K562 (cell line): ENCODE measurements around the gene CD276. TPM values are rescaled to one million over a fixed set of nuclear protein-coding genes. Genes with fewer than 3 reads are reported as not detected.

Experiments
- ATAC-seq: fragments of 200-7000 bp; cut with Tn5 transposase; 3 replicates; pipeline ENCODE4 v1.9.1; 2020; ENCODE audit warnings: moderate library complexity
- BruUV-seq: library from RNA; stranded (reverse); fragments of 400-500 nt; replicated peaks from 2 replicates; lab custom pipeline; 2021; lab: Mats Ljungman, UMichigan
- CTCF ChIA-PET: fragments of 300-600 bp; formaldehyde crosslinking; extraction: SDS; loops from one replicate; lab custom pipeline; 2021; ENCODE audit warnings: low intra/inter-chr PET ratio; lab: Yijun Ruan, JAX
- POLR2A ChIA-PET: fragments of 300-600, 350-650 bp; sonication (Branson Sonifier 250); formaldehyde crosslinking; extraction: SDS; loops from one replicate; lab custom pipeline; 2021; ENCODE audit warnings: antibody characterized with exemption, inconsistent platforms; lab: Yijun Ruan, JAX
- DNase-seq, 4 experiments: peaks; one replicate each; pipeline versions ENCODE4 v3.0.0 to v3.0.0-alpha.2; 2011 to 2018; ENCODE audit warnings: low spot score in 3 of 4, mixed read lengths in 3 of 4; ENCODE audit errors: extremely low read depth in 1 of 4
- FAIRE-seq: peaks from 2 replicates; lab custom pipeline; 2011; peaks lifted over from hg19 to GRCh38; lab: Jason Lieb, UNC
- H2AFZ ChIP-seq: 2 replicates; pipeline ENCODE4 v1.6.0; 2011; ENCODE audit warnings: low read depth, low read length, control low read depth, inconsistent platforms
- H3K27ac ChIP-seq: fragments of 200-600 bp; 3 replicates; pipeline ENCODE4 v1.8.0; 2011; ENCODE audit warnings: low read depth, mild to moderate bottlenecking, control low read depth, inconsistent platforms, low read length, moderate library complexity, mixed read lengths; ENCODE audit errors: extremely low read depth
- H3K27me3 ChIP-seq, 2 experiments: fragments of 300-600 bp in 1 of 2; 2 replicates in 1 of 2; 3 replicates in 1 of 2; pipeline versions ENCODE4 v1.6.0 to v1.8.0; 2011; ENCODE audit warnings: inconsistent platforms in 2 of 2, low read length in 2 of 2, mild to moderate bottlenecking in 1 of 2, mixed read lengths in 1 of 2, moderate library complexity in 1 of 2; ENCODE audit not compliant: control insufficient read depth in 2 of 2, insufficient read depth in 2 of 2
- H3K36me3 ChIP-seq: fragments of 300-600 bp; 3 replicates; pipeline ENCODE4 v1.8.0; 2011; ENCODE audit warnings: mild to moderate bottlenecking, low read length, inconsistent platforms; ENCODE audit not compliant: control insufficient read depth, insufficient read depth
- H3K4me1 ChIP-seq, 2 experiments: fragments of 200-600 bp in 1 of 2; replicated peaks in 1 of 2; 2 replicates in 1 of 2; 3 replicates in 1 of 2; pipeline versions ENCODE4 v1.5.1 to v1.8.0; 2011; ENCODE audit warnings: inconsistent platforms in 2 of 2, low read length in 2 of 2, mild to moderate bottlenecking in 1 of 2, mixed read lengths in 1 of 2, moderate library complexity in 1 of 2; ENCODE audit not compliant: control insufficient read depth in 2 of 2, insufficient read depth in 2 of 2
- H3K4me2 ChIP-seq: 2 replicates; pipeline ENCODE4 v1.6.1; 2011; ENCODE audit warnings: low read length, control low read depth, inconsistent platforms, mixed read lengths; ENCODE audit not compliant: insufficient read depth
- H3K4me3 ChIP-seq: fragments of 200-600 bp; sonication (generic), shearing (Covaris generic); 2 replicates; pipeline ENCODE4 v1.5.1; 2016; ENCODE audit warnings: control low read depth, inconsistent platforms
- H3K79me2 ChIP-seq: fragments of 200-600 bp; 3 replicates; pipeline ENCODE4 v1.8.0; 2011; ENCODE audit warnings: low read length, inconsistent platforms; ENCODE audit not compliant: control insufficient read depth, insufficient read depth
- H3K9ac ChIP-seq, 2 experiments: 2 replicates each; pipeline versions ENCODE4 v1.6.0 to v1.6.1; 2011; ENCODE audit warnings: low read depth in 2 of 2, low read length in 2 of 2, control low read depth in 1 of 2, inconsistent platforms in 1 of 2, mild to moderate bottlenecking in 1 of 2, mixed read lengths in 1 of 2; ENCODE audit not compliant: insufficient read depth in 1 of 2
- H3K9me1 ChIP-seq: one replicate; pipeline ENCODE4 v1.6.0; 2011; ENCODE audit warnings: inconsistent platforms, mild to moderate bottlenecking, low read length, moderate library complexity; ENCODE audit not compliant: control insufficient read depth, insufficient read depth
- H3K9me3 ChIP-seq: replicated peaks from 2 replicates; pipeline ENCODE4 v1.5.1; 2011; ENCODE audit warnings: low read depth, low read length, inconsistent platforms; ENCODE audit not compliant: control insufficient read depth, insufficient read depth
- H4K20me1 ChIP-seq: replicated peaks from 2 replicates; pipeline ENCODE4 v1.6.1; 2011; ENCODE audit warnings: low read length, inconsistent platforms, mixed read lengths; ENCODE audit not compliant: control insufficient read depth, insufficient read depth
- CTCF ChIP-seq, 3 experiments: IDR thresholded peaks in 2 of 3; conservative IDR thresholded peaks in 1 of 3; 2 replicates each; pipeline ENCODE4 v1.5.1; 2011 to 2012; ENCODE audit warnings: low read length in 3 of 3, mild to moderate bottlenecking in 3 of 3, control low read depth in 2 of 3, improper control_type of control experiment in 1 of 3, inconsistent platforms in 1 of 3, low read depth in 1 of 3, mixed read lengths in 1 of 3, moderate library complexity in 1 of 3; ENCODE audit not compliant: insufficient read depth in 2 of 3
- DDX20 ChIP-seq: fragments of 450-650 bp; IDR thresholded peaks from 2 replicates; pipeline ENCODE4 v1.6.1; 2016; ENCODE audit warnings: missing genetic modification characterization, low read depth, mild to moderate bottlenecking, missing compliant biosample characterization, moderate library complexity
- RAD21 ChIP-seq, 2 experiments: fragments of 250-450 bp in 1 of 2; fragments of 450-650 bp in 1 of 2; sonication (Bioruptor Pico) in 1 of 2; formaldehyde crosslinking in 1 of 2; IDR thresholded peaks in 1 of 2; conservative IDR thresholded peaks in 1 of 2; 2 replicates each; pipeline versions ENCODE4 v1.4.0 to v1.8.0; 2020 to 2022; ENCODE audit warnings: mild to moderate bottlenecking in 2 of 2, moderate library complexity in 1 of 2
- whole genome bisulfite sequencing: fragments of 100-300 bp; shearing (Covaris generic); methylation state at CpG from one replicate; pipeline ENCODE4 v1.1.6; 2016; ENCODE audit warnings: low coverage, mixed read lengths; ENCODE audit not compliant: insufficient coverage; ENCODE audit errors: missing lambda C conversion rate; 5-methylcytosine and 5-hydroxymethylcytosine counted together
- in situ Hi-C: fragments of 300-500 bp; cut with MboI; formaldehyde crosslinking; loops from 4 replicates; pipeline ENCODE4 v1.15.0; 2018; ENCODE audit warnings: inconsistent platforms, mixed read lengths
- intact Hi-C: fragments of 100-400 bp; cut with micrococcal nuclease; formaldehyde crosslinking; loops from 2 replicates; pipeline ENCODE4 v1.14.2; 2022
- polyA plus RNA-seq, 8 experiments: library from polyadenylated mRNA; depleted of rRNA in 4 of 8; stranded (reverse) in 5 of 8; unstranded in 3 of 8; fragments of >200 nt; fragmentation: Nextera tagmentation in 2 of 8; fragmentation: Illumina TruSeq in 1 of 8; extraction: Ambion mirVana in 2 of 8; extraction: Trizol in 1 of 8; gene quantifications; 2 replicates each; pipeline versions ENCODE4 v1.2.1 to v1.2.3, GENCODE V29; 2011 to 2014; ENCODE audit warnings: inconsistent platforms in 1 of 8, missing spikeins in 1 of 8
- total RNA-seq, 7 experiments: library from RNA; depleted of rRNA in 6 of 7; stranded (reverse); fragments of >200 nt in 6 of 7; fragmentation: Illumina TruSeq in 2 of 7; extraction: Trizol in 2 of 7; gene quantifications; 2 replicates each; pipeline versions ENCODE4 v1.2.1 to v1.2.3, GENCODE V29; 2011 to 2021; ENCODE audit warnings: low replicate concordance in 1 of 7

Gene CD276
- total and polyA plus RNA-seq, 9 of the 15 experiments (the other 6 are each of a cell fraction or from before 2014, with no cell fraction given) = 0.11 to 3.6 (median 2.3) TPM

GRCh38 chr15:73691396-73691795 is 7.2 kb downstream of the CD276 start:
- peaks cover 4 to 20% of the 10 kb centered on the region in 2 experiments; a peak in 4 of 5 replicates for H3K27me3 ChIP-seq
- peaks cover 13% of the 10 kb centered on the region for H4K20me1 ChIP-seq
- no peak overlapping the region for H2AFZ ChIP-seq
- no peak overlapping the region for H3K4me2 ChIP-seq
- FAIRE-seq = no peak
- DNase-seq = peak; percentile 22 to 29 (median 25)
- TF ChIP-seq RAD21 (CRISPR knock-in tag; conservative IDR thresholded peaks at IDR 0.05 in 1 of 2, IDR thresholded peaks at IDR 0.05 in 1 of 2) (peak in 1 of 2 experiments; percentile 29; a peak in 2 of 4 replicates), CTCF (IDR thresholded peaks at IDR 0.05 in 2 of 3, conservative IDR thresholded peaks at IDR 0.05 in 1 of 3; ENCODE audit: insufficient read depth in 2 of 3, low read depth in 1 of 3, low read length in 3 of 3) (peak; percentile 13 to 29 (median 29); a peak in 1 of 6 replicates), DDX20 (tag) (no peak)
- no peaks in the 10 kb centered on the region for H3K9me3 ChIP-seq
- WGBS = 21% methylated on average over 6 of the region's 6 CpGs
- peaks cover 0 to 2% of the 10 kb centered on the region in 2 experiments; a peak in 1 of 5 replicates for H3K4me1 ChIP-seq
- no peaks in the 10 kb centered on the region for H3K9me1 ChIP-seq
- intact Hi-C loops (no loop called here), in situ Hi-C loops (loop anchor here (5.0 kb wide), 1 partner anchor 394 kb away; no protein-coding TSS in a partner anchor)
- ChIA-PET POLR2A (interaction anchor here (0.6 kb wide), 1 partner anchor 1881 kb away, joined by 4 read pairs; no protein-coding TSS in a partner anchor), CTCF (no interaction called here)
- no peak overlapping the region for H3K27ac ChIP-seq
- no TSS peak for BruUV-seq
- no peak overlapping the region for H3K9ac ChIP-seq
- H3K79me2 ChIP-seq = no peaks in the 10 kb centered on the region
- peak; percentile 76 for ATAC-seq
- H3K4me3 ChIP-seq = no peak overlapping the region
- H3K36me3 ChIP-seq = no peaks in the 10 kb centered on the region
